GM19438 (cell line): ENCODE measurements around the gene LRRC40.

Experiments used
- ATAC-seq: cut with Tn5 transposase; IDR thresholded peaks from one replicate; pipeline ENCODE4 v1.9.1; 2021; ENCODE audit warnings: low read depth; ENCODE audit not compliant: unreplicated experiment

Gene LRRC40

DNA sequence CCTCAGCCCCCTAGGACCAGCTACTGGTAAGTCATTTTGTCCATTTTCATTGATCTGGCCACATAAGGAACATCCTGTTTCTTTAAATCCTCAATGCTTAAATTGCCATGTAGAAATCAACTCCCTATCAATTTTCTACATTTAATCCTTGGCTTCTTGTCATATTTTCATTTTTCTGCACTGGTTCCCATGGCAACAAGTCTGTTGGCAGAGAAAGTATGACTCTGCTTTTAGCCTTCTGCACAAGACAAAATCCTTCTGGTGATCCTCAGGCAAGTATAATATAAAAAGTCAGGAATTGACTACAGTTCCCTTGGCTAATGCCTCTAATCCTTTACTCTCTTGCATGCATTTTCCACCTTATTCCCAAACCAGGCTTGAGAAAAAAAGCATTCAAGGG lies 65.0 kb downstream of the LRRC40 start:
- no peak for ATAC-seq

DNA sequence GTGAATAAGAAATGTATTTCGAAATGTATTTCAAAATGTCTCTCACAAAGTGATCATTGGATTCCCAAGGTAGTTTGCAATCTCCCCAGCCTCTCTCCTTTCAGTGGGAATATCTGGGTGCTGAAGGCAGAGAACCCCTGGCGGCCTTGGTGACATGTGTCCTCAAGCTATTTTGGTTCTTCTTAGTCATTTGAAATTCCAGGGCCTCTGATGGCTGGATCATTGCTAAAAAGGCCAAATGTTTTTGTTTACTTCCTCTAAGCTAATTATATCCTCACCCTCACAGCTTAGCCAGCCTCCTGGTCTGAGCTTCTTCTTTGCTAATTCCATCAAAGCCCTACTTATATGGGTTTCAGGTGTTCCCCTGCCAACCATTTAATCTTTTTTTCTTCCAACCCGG lies 71.2 kb downstream of the LRRC40 start:
- ATAC-seq = no peak

GRCh38 chr1:70117046-70117445 lies 88.3 kb downstream of the LRRC40 start:
- ATAC-seq = no peak

- no peak for ATAC-seq
These were observed 90.1 kb downstream of the LRRC40 start for GRCh38 chr1:70115315-70115714.

DNA sequence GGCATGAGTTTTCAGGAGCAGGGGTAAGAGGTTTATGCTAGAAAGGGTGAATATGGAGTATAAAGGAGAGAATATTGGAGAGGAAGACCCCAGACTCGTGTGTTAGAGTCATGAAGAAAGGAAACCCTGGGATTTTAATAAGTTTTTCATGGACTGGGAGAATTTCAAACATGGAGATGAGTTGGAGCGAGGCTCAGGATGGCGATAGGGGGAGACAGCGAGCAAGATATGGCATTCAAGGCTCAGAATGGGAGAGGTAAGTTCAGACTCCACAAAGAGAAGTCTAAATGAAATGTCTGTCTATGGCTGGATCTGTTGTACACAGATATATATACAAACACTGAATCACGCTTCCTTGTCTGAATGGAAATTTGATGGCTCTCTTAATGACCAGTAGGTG lies 92.5 kb downstream of the LRRC40 start:
- ATAC-seq = no peak

DNA sequence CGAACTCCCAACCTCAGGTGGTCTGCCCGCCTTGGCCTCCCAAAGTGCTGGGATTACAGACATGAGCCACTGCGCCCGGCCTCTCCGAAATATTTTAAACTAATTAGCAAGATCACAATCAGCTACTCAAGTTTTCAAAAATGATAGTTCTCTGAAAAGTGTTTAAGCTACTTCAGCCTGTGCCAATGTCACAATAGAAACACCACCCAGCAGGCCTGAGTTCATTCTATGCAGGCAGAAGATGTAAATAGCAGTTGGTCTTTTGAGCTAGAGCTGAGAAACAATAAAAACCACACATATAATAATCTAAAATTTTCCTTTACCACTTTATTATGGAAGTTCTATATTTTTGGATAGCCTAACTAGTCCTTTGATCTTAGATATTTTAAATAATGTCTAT lies 96.1 kb downstream of the LRRC40 start:
- no peak for ATAC-seq

GRCh38 chr1:70103770-70104169 lies 101.6 kb downstream of the LRRC40 start:
- no peak for ATAC-seq

GRCh38 chr1:70101774-70102173 lies 103.6 kb downstream of the LRRC40 start:
- ATAC-seq = no peak

DNA sequence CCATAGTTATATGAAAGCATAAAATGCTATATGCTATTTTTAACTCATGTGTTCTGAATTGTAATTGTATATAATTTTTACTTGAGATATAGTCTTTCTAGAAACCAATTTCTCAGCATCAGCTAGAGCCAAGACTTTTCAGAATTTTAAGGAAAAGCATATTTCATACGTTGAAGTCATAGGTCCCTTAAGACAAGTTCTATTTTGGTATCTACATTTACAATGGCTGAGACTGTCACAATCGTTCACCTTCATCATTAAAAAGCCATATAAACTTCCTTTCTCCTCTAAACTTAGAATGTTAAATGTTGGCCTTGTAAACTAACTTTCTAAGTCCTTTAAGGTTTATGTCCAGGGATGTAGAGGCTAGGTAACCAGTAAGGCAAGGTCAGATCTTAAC lies 104.1 kb downstream of the LRRC40 start:
- ATAC-seq = no peak
